Renal cortex interstitium (tissue), 11 donors: Measurements from ENCODE around the gene CDK18. TPM values are rescaled to one million over a fixed set of nuclear protein-coding genes. Genes with fewer than 3 reads are reported as not detected.
"Not testable (repeated sequence)": the region's sequence is repeated elsewhere in the genome, so short reads cannot be mapped to it uniquely, and the experiment has no call there.

Experiments
- DNase-seq, 11 donors: peaks; one replicate each; pipeline ENCODE4 v3.0.0-alpha.2; 2013; ENCODE audit warnings: low read depth in 9 of 11, low spot score in 4 of 11; ENCODE audit errors: extremely low read depth in 1 of 11
- polyA plus RNA-seq, 3 donors: library from polyadenylated mRNA; unstranded; fragments of 120-200 nt; gene quantifications; one replicate each; pipeline ENCODE4 v1.2.1, GENCODE V29; 2013; ENCODE audit not compliant: insufficient read length in 3 of 3

Gene CDK18
- polyA plus RNA-seq, 3 donors, result 20.4 to 53.2 (median 25.1) TPM

DNA sequence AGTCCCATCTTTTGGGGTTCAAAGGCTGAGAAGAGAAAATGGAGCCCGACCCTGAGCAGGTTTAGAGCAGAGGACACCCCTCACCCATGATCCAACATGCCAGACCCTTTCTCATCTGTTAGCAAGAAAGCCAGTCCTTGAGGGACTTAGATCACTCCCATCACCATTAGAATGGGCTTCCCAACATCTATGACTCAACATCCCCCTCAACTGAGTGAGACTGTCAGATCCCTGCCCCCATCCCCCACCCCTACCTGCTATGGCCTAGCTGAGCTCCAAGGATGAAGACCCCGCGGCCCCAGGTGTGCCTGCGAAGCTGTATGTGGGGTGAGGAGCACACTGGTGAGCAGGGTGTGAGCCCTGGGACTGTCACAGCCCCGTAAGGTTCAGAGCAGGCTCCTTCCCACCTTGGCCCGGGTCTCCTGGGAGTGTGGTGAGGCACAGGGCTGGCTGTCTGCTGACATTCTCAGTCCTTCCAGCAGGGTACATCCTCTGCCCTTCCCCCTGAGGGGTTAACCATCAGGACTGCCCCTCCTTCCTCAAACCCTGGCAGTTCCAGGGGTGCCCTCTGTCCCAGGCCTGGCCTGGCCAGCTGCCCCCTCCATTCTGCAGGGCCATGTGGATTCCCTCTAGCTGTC is 27.2 kb upstream of the CDK18 start:
- no peak for DNase-seq

GRCh38 chr1:205477759-205478247 is 26.7 kb upstream of the CDK18 start:
- DNase-seq, result peak in 1 of 11 donors; percentile 56

DNA sequence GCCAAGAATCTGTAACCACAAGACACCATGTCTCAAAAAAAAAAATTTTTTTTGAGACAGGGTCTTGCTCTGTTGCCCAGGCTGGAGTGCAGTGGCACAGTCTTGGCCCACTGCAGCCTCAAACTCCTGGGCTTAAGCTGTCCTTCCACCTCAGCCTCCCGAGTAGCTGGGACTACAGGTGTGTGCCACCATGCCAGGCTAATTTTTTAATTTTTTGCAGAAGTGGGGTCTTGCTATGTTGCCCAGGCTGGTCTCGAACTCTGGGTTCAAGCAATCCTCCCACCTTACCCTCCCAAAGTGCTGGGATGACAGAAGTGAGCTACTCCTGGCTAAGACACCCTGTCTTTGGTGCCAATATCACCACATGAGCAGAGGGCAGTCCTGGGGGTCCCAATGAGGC is 25.5 kb upstream of the CDK18 start:
- DNase-seq, result not testable (repeated sequence)

DNA sequence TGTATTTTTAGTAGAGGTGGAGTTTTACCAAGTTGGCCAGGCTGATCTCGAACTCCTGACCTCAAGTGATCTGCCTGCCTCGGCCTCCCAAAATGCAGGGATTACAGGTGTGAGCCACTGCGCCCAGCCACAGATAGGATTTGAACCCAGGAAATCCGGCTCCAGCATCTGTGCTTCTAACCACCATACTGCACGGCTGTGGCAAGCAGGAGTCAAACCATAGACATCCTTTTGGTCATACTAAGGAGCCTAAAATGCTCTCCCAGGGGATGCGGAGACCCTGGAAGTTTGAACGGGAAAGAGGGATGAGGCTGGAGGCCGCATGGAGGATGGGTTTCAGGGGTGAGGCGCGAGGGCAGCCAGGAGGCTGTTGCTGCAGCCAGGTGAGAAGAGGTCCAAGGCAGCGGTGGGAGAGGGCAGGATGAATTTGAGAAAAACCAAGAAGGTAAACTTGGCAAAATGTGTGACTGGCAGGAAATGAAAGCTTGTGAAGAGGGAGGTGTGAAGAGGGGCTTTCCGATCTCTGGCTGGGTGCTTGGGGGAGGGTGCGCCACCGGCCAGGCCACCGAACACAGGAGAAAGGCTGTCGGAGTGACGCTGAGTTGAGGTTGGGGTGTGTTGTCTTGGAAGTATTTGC is 24.0 kb upstream of the CDK18 start:
- DNase-seq, result no peak

DNA sequence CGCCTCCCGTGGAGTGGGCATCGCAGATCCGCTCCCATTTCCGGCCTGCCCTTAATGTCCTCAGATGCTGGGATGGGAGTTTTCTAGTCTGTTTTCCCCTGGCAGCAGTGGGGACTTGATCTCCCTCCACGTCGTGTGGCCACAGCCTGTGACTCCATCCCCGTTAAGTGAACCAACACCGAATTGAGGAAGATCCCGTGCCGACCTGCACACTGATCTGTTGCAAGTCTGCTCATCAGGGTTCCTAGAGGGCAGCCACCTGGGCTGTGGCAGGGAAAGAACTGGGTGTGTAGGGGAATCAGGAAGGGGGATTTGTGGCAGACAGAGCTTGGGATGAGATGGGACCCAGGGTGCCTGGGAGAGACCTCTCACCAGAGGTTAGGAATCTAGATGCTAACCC is 23.3 kb upstream of the CDK18 start:
- DNase-seq, result no peak

DNA sequence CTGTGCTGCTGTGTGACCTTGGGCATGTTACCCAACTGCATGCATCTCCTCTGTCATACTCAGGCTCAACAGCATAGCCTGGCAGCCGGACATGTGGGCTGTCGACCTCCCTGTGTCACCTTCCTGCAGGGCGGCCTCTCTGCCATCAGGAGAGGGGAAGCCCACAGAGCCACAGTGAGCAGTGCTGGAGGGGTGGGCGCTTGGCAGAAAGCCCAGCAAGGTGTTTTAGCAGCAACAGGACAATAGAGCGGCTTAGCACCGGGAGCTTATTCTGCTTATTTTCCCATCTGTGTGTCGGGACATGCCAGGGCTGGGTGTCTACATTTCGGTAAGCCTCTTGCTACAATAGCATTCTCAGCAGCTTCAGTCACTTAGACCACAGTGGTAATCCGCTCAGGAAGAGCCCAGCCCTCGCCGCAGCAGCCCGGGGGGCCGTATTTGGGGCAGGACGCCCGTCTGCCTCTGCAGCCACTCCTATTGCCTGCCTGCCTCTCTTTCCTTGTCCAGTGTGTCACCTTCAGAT is 22.8 kb upstream of the CDK18 start:
- DNase-seq, result no peak

- DNase-seq, result not testable (repeated sequence)
These were observed 21.9 kb upstream of the CDK18 start for GRCh38 chr1:205482587-205482986.

DNA sequence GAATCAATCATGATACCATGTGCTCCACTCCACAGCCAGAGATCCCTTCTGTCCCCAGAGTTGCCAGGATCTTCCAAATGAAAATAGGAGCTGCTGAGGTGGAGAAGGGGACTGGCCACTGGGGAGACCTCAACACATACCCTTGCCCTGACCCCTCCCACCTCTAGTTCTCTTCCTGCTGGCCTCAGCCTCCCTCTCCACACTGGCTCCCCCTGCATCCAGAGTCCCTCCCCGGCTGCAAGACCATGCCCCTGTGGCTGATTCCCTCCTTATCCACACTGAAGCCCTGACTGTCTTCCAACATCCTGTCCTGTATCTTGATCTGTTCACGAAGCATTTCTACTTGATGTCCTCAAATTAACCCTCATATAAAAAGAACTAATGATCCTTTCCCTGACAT is 21.1 kb upstream of the CDK18 start:
- DNase-seq, result no peak

DNA sequence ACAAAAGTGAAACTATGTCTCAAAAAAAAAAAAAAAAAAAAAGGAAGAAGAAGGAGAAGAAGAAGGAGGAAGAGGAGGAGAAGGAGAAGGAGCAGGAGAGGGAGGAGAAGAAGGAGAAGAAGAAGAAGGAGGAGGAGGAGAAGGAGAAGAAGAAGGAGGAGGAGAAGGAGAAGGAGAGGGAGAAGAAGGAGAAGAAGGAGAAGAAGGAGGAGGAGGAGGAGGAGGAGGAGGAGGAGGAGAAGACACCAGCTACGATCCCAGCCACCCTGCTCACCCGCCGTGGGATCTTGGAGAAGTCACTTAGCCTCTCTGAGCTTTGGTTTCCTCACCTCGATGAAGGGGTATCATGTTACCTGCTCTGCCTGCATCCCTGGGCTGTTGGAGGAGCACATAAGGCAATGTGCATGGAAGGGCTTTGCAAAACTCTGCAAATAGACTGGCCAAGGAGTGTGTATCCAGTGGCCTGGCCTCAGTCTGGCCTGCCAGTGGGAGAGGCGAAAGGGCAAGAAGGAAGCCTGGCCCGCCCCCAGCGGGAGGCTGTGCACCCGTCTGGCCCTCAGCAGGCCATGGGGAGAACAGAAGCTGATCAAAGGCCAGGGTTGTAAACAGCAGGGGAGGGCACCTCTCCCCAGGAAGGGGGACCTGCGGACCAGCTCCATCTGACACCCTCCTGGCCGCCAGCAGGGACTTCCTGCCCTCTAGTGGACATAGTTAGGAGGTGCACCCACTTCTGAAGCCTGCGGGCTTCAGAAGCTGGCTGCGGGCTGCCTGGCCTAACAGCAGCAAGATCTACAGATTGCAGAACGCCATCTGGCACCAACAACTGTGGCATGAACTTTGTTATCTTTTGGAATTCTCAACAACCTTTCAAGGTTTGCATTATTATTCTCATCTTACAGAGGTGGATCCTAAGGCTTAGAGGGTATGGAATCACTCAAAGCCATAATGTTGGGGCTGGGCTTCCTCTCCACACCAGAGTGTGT is 19.2 kb upstream of the CDK18 start:
- peak in 5 of 11 donors; percentile 55 to 71 (median 68) for DNase-seq

- no peak for DNase-seq
These were observed 18.2 kb upstream of the CDK18 start for GRCh38 chr1:205486258-205486657.

GRCh38 chr1:205488074-205488723 is 16.3 kb upstream of the CDK18 start:
- DNase-seq, result peak in 2 of 11 donors; percentile 70 to 76

DNA sequence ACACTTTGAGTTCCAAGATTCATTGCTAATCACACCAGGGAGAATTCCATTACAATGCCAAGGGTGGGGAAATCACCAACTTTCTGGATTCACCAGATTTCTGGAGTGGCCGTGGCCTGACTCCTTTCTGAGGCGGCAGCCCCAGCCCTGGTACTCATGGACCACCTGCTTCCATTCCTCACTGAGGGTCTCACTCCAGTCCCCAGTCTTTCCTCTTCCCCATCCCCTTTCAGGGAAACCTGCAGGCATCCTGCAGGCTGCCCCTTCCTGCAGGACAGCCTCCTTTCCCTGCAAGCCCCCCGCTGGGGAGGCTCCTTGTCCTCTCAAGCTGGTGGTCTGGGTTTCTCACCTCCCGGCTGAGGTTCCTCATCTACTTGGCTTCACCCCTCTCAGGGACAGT is 12.7 kb upstream of the CDK18 start:
- no peak for DNase-seq

- DNase-seq, result no peak
These were observed 12.2 kb upstream of the CDK18 start for GRCh38 chr1:205492201-205492667.

DNA sequence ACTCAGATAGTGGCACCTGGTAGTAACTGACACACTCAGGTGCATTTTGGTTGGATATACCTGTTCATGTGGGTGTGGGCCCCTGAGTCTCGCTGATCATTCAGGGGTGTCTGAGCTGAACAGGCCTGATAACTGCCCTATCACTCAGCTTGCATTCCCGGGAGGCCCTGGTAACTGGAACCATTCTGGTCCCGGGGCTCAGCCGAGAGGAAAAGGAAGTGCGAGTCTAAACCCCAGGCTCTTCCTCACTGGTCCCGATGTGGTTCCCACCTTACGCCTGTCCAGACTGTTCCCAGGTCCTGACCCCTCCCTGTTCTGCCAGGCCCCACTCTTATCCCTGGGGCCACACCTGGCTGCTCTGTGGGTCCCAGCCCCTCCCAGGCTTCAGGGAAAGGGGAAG is 11.7 kb upstream of the CDK18 start:
- DNase-seq, result no peak

DNA sequence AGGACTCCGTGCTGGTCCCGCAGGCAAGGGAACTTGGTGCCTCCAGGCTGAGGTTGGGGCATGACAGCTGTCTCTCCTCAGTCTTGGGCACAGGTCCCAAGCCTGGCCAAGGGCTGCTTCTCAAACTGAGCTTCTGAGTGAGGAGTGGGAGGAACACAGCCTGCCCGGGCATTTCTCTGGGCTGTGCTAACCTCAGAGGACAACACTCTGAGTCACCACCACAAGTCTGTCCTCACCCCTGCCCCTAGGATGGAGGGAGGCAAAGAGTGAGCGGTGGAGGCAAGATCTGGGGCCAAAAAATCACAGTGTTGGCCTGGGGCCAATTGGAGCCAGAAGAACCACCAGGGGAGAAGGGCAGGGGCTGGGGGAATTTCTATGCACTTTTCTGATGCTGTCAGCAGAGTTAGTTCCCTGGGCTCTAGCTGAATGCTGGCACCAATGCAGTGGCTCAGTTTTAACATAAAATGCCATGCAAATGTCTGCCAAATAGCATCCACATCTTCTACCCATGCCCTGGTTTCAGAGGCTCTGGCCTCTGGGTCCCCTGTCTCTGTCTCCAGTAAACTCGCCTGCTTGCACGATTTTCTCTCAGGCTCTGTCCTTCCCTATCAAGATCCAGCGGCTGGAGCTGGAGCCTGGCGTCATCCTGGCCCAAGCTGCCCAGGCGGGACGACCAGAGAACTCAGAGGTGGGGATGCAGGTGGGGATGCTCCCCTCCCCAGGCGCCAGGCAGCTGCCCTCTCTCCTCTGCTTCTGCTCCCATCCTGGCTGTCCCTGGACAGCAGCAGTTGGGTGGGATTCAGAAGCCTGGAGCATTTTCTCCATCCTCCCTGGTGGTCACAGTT is 11.0 kb upstream of the CDK18 start:
- DNase-seq, result no peak

GRCh38 chr1:205494115-205494514 is 10.4 kb upstream of the CDK18 start:
- DNase-seq, result no peak

DNA sequence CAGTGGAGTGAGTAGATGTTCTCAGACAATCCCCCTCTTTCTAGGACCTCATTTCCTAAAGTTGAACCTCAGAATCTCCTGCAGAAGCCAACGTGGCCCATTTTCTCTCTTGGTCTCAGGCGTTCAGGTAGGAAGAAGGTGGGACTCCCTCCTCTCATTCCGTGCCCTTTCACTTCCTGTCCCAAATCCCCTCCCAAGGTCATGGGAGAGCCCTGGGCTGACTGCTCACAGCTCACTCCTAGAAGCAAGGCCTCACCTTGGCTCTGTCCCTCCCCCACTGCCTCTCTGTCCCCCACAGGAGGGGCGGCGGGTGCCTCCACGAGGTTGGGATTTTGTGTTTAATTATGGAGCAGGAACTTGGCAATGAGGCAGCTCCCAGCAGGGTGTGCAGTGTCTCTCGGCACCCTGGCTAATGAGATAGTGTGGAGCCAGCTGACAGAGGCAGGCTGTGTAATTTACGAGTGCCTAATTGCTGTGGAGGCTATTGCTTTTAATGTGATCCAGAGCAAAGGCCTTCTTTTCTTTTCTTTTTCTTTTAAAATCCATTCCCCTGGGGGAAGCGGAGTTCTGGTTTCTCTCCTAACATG is 9.1 kb upstream of the CDK18 start:
- DNase-seq, result no peak

DNA sequence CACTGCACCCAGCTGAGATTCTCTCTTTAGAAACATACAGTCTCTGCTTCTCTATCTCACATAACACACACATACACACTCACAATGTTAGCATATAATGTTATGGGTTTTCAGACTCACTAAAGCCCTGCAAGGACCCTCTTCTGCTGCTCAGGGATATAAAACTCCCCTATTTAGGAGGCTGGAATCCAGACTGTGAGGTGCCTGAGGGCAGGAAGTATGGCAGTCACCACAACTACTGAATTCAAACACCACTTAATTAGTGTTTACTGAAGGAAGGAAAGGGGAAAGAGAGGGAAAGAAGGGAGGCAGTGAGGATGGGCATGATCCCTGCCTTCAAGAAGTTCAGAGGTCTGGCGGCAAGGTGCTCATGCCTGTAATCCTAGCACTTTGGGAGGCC is 7.8 kb upstream of the CDK18 start:
- DNase-seq, result no peak
